Measurements from ENCODE around the gene SVIL. TPM values are rescaled to one million over a fixed set of nuclear protein-coding genes. Genes with fewer than 3 reads are reported as not detected.
"Not testable (repeated sequence)": the region's sequence is repeated elsewhere in the genome, so short reads cannot be mapped to it uniquely, and the experiment has no call there.

The SVIL gene
- total and polyA plus RNA-seq, 10 donors = 1.4 to 65.3 (median 20.4) TPM

GRCh38 chr10:29585488-29585976 lies 49.2 kb downstream of the SVIL start:
- no peak for DNase-seq
- Histone ChIP-seq H3K4me3 (no peak overlapping the region), H3K4me1 (peaks cover 0 to 27% (median 10%) of the 10 kb centered on the region in 6 donors), H3K27ac (no peak overlapping the region), H3K36me3 (no peaks in the 10 kb centered on the region), H3K9me3 (no peaks in the 10 kb centered on the region), H3K27me3 (replicated peaks in 1 of 7) (peaks cover 0 to 7% (median 0%) of the 10 kb centered on the region in 7 donors)
- 80 to 95% (median 87%) methylated on average over 13 to 18 of the region's 18 CpGs for WGBS, 5 donors
- TF ChIP-seq POLR2A (IDR thresholded peaks at IDR 0.05) = no peak
- no peak for TF ChIP-seq CTCF (IDR thresholded peaks at IDR 0.05 in 8 of 11, conservative IDR thresholded peaks at IDR 0.05 in 3 of 11)
- TF ChIP-seq POLR2AphosphoS5 (IDR thresholded peaks at IDR 0.05) = no peak
- intact Hi-C loops (cut with DNase I; ENCODE audit: low total_unique reads) = no loop called here

DNA sequence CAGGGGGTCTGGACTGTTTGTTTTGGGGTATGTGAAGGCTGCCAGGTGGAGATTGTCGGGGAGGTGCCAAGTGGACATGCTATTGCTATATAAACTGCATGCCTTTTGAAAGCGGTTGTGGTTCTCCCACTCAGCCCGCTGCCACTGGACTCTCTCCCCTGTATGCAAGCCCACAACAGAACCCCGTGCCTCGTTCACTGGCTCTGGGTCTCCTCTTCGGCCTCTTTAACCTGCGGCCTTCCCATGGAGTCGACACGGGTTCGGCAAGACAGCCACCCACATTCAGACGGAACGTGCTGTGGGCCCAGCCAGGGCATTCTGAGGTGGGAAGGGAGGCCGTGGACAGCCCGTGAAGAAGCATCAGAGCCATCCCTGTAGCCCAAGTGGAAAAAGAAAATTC lies 50.3 kb downstream of the SVIL start:
- 92 to 95% (median 94%) methylated on average over 14 of the region's 14 CpGs for WGBS, 5 donors
- DNase-seq = no peak
- peaks cover 0 to 16% (median 3%) of the 10 kb centered on the region in 6 donors for H3K4me1 ChIP-seq
- no peaks in the 10 kb centered on the region for H3K9me3 ChIP-seq
- intact Hi-C loops (cut with DNase I; ENCODE audit: low total_unique reads) = no loop called here
- H3K4me3 ChIP-seq = no peak overlapping the region
- H3K27me3 ChIP-seq (replicated peaks in 1 of 7) = peaks cover 0 to 2% (median 0%) of the 10 kb centered on the region in 7 donors
- H3K27ac ChIP-seq = no peak overlapping the region
- TF ChIP-seq POLR2AphosphoS5 (IDR thresholded peaks at IDR 0.05) (no peak), CTCF (IDR thresholded peaks at IDR 0.05 in 8 of 11, conservative IDR thresholded peaks at IDR 0.05 in 3 of 11) (no peak), POLR2A (IDR thresholded peaks at IDR 0.05) (no peak)
- H3K36me3 ChIP-seq = no peaks in the 10 kb centered on the region

- peaks cover 0 to 9% (median 0%) of the 10 kb centered on the region in 6 donors for H3K4me1 ChIP-seq
- H3K27ac ChIP-seq = no peak overlapping the region
- no peak for TF ChIP-seq POLR2AphosphoS5 (IDR thresholded peaks at IDR 0.05)
- TF ChIP-seq POLR2A (IDR thresholded peaks at IDR 0.05) = no peak
- no peak for TF ChIP-seq CTCF (IDR thresholded peaks at IDR 0.05 in 8 of 11, conservative IDR thresholded peaks at IDR 0.05 in 3 of 11)
- no peak for DNase-seq
- H3K4me3 ChIP-seq = no peak overlapping the region
- WGBS, 5 donors = 80 to 89% (median 84%) methylated on average over 9 of the region's 9 CpGs
- no peaks in the 10 kb centered on the region for H3K36me3 ChIP-seq
- no peaks in the 10 kb centered on the region for H3K27me3 ChIP-seq (replicated peaks in 1 of 7)
- intact Hi-C loops (cut with DNase I; ENCODE audit: low total_unique reads) = no loop called here
- no peaks in the 10 kb centered on the region for H3K9me3 ChIP-seq
Observed at GRCh38 chr10:29583674-29584073, 51.1 kb downstream of the SVIL start.

GRCh38 chr10:29582769-29583168 lies 52.0 kb downstream of the SVIL start:
- intact Hi-C loops (cut with DNase I; ENCODE audit: low total_unique reads); H3K36me3 ChIP-seq; H3K27ac ChIP-seq; H3K9me3 ChIP-seq; DNase-seq; H3K27me3 ChIP-seq (replicated peaks in 1 of 7); H3K4me1 ChIP-seq; H3K4me3 ChIP-seq: not testable (repeated sequence)
- 51 to 89% (median 78%) methylated on average over 5 of the region's 5 CpGs for WGBS, 5 donors

Data from spleen (tissue), 11 donors.